GM12875 (cell line): ENCODE measurements around the gene IL12B.
"Not testable (repeated sequence)": the region's sequence is repeated elsewhere in the genome, so short reads cannot be mapped to it uniquely, and the experiment has no call there.

Experiments used
- H3K4me3 ChIP-seq: one replicate; pipeline ENCODE4 v1.5.1; 2011; ENCODE audit warnings: low read depth, low read length, control low read depth
- CTCF ChIP-seq: IDR thresholded peaks from 2 replicates; pipeline ENCODE4 v1.5.1; 2011; ENCODE audit warnings: low read depth, mild to moderate bottlenecking, control low read depth, inconsistent platforms, low read length, moderate library complexity, borderline replicate concordance; ENCODE audit not compliant: insufficient read depth

The IL12B gene

GRCh38 chr5:159290741-159291140, 39.5 kb downstream of the IL12B start:
- no peak for TF ChIP-seq CTCF
- H3K4me3 ChIP-seq: no peak overlapping the region

- no peak for TF ChIP-seq CTCF
- H3K4me3 ChIP-seq: no peak overlapping the region
Measured at GRCh38 chr5:159286420-159287035, 43.8 kb downstream of the IL12B start.

- no peak overlapping the region for H3K4me3 ChIP-seq
- TF ChIP-seq CTCF: no peak
Measured at GRCh38 chr5:159274676-159275075, 55.6 kb downstream of the IL12B start.

- TF ChIP-seq CTCF: no peak
- no peak overlapping the region for H3K4me3 ChIP-seq
Measured at GRCh38 chr5:159273923-159274322, 56.4 kb downstream of the IL12B start.

GRCh38 chr5:159269723-159270122, 60.6 kb downstream of the IL12B start:
- TF ChIP-seq CTCF: no peak
- H3K4me3 ChIP-seq: no peak overlapping the region

GRCh38 chr5:159266764-159267163, 63.5 kb downstream of the IL12B start:
- not testable (repeated sequence) for H3K4me3 ChIP-seq
